Measurements from ENCODE around the gene MUC5B.

MUC5B gene

GRCh38 chr11:1271927-1272326, 49.1 kb downstream of the MUC5B start:
- no peak for DNase-seq

DNA sequence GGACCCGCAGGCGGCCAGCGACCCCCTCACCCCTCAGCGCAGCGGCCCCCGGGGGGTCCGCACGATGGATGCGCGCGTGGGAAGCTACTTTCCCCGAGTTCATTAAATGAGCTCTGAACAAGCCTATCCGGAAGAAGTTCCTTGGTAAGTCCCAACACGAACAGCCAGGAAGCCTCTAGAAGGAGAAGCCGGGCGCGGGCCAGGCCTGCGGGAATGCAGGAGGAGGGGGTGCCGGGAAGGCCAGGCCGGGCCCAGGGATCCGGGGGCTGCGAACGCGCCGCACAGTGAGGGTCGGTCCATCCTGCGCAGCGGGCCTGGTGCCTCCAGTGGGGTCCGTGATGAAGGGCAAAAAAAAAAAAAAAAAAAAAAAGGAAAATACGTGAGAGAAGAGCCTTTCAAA, 49.7 kb downstream of the MUC5B start:
- DNase-seq = no peak

- DNase-seq = no peak
Observed at GRCh38 chr11:1274501-1274900, 51.6 kb downstream of the MUC5B start.

GRCh38 chr11:1275021-1275420, 52.2 kb downstream of the MUC5B start:
- no peak for DNase-seq

- no peak for DNase-seq
Observed at GRCh38 chr11:1276041-1276790, 53.4 kb downstream of the MUC5B start.

DNA sequence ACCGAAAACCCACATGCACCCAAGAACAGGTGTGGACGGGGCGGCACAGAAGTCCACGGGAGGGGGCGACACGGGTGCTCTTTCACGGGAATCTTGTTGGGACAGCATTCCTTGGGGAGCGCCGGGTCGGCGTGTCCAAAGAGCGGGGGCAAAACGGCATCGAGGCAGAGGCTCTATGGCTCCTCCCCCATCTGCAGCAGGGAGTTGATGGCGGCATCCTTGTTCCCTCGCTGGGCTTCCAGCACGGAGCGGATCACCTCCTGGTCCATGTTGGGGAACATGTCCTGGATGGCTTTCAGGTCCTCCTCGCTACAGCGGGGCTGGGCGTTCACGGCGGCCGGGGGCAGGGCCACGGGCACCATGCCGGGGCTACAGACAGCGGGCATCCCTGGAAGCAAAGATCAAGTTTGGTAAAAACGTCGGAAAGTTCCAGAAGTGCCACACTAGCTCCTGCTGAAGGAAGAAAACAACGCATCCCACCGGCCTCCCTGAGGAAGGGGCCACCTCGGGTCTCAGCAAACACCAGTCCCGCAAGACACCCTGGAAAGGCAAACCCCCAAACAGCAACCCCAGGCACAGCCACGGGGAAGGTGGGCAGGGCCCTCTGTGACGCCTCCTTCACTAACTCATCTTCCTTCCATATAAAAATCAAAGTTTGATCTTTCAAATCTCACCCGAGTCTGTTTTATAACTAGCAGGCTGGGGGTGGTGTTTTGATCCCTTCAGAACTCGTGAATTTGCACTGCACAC, 54.2 kb downstream of the MUC5B start:
- no peak for DNase-seq

GRCh38 chr11:1277936-1278512, 55.2 kb downstream of the MUC5B start:
- no peak for DNase-seq

GRCh38 chr11:1278766-1279673, 56.2 kb downstream of the MUC5B start:
- DNase-seq = no peak

GRCh38 chr11:1279674-1280055, 56.8 kb downstream of the MUC5B start:
- DNase-seq = no peak

GRCh38 chr11:1280116-1281035, 57.5 kb downstream of the MUC5B start:
- no peak for DNase-seq

DNA sequence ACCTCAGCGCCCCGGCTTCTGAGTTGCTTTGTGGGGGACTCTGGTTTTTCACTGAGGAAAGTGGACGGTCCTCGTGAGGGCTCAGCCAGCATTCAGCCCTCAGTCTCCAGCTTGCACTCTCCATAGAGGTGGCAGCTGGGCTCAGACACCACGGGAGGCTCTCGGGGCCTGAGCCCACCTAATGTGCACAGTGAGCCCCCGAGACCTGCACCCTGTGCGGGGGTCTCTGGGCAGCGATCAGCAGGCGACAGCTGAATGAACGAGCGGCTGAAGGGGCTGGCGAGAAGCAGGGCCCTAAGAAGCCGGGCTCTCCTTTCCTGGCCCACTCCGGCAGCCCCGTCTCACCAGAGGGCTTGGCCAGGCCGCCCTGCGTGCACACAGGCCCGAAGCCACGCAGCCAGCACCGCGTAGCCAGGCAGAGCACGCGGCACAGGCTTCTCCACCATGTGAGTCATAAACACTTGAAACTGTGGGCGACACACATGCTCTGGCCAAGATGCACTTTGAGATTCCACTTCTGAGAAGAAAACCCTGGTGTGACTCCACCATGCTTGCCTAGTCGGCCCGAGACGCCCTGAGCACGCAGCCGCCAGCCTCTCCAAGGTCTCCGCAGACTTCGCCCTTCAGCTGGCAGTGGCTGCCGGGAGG, 58.6 kb downstream of the MUC5B start:
- no peak for DNase-seq

- DNase-seq = no peak
Observed at GRCh38 chr11:1281974-1282365, 59.1 kb downstream of the MUC5B start.

DNA sequence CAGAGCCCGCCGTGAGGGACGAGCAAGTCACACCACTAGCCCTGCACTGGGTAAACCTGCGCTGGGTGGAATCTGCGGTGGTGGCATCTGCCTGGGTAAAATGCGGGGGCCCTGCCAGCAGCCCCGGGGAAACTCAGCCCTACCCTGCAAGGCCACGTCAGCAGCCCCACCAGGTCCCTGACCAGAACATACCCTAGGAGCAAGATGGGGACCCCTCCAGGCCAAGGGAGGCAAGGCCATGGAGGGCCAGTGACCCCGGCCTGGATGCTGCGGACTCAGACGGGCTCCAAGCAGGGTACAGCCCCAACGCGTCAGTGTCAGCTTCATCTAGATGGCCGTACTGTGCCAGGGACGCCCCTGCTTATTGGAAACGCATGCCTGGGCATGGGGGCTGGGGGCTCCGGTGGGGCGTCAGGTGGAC, 60.2 kb downstream of the MUC5B start:
- DNase-seq = no peak

DNA sequence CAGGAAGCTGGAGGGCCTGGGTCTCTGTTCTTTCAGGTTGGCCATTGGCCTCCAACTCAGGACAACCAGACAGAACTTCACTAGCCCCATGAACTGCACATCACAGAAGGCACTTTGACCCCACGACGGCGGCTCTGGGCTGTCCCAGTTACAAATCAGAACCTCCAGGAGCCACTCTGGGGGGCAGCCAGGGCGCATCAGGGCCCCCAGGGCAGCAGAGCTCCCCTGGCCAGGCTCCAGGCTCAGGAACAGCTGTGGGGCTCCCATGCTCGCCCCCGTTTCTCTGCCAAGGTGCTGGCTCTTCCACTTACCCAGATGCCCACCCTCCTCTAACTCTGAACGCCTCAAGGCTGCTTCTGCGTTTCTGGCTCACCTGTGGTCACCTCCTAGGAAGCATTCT, 61.0 kb downstream of the MUC5B start:
- no peak for DNase-seq

GRCh38 chr11:1285316-1285744, 62.5 kb downstream of the MUC5B start:
- no peak for DNase-seq

DNA sequence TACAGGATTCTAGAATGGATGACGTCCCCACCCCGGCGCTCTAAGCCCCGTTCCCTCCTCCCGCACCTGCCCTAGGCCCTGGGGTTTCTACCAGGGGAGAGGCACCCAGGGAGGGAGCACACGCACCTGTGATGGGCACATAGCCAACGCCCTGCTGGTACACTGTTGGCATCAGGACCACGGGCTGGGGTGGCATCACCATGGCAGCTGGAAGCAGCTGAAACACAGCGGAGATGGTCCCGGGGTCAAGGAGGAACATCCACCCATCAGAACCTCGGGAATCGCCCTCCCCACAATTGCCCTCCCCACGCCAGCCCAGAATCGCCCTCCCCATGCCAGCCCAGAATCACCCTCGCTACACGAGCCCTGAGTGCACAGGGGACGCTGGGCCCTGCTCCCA, 63.0 kb downstream of the MUC5B start:
- DNase-seq = no peak

DNA sequence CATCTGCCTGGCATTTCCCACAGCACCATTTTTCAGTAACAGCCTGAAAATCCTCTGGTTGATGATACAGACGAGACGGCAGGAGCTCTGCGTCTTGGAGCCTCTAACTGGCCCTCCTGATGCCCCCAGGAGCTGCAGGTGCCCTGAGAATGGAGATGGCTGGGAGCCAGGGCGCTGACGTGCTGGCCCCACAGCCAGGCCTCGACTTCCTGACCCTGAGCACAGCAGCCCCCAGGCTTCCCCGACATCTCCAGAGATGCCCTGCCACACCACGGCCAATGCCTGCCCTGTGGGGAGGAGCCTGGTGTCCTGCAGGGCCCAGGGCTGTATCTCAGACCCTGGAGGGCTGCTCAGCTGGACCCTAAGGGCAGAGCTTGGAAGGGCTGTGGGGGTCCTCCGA, 65.1 kb downstream of the MUC5B start:
- no peak for DNase-seq

GRCh38 chr11:1288426-1289151, 65.7 kb downstream of the MUC5B start:
- DNase-seq = no peak

DNA sequence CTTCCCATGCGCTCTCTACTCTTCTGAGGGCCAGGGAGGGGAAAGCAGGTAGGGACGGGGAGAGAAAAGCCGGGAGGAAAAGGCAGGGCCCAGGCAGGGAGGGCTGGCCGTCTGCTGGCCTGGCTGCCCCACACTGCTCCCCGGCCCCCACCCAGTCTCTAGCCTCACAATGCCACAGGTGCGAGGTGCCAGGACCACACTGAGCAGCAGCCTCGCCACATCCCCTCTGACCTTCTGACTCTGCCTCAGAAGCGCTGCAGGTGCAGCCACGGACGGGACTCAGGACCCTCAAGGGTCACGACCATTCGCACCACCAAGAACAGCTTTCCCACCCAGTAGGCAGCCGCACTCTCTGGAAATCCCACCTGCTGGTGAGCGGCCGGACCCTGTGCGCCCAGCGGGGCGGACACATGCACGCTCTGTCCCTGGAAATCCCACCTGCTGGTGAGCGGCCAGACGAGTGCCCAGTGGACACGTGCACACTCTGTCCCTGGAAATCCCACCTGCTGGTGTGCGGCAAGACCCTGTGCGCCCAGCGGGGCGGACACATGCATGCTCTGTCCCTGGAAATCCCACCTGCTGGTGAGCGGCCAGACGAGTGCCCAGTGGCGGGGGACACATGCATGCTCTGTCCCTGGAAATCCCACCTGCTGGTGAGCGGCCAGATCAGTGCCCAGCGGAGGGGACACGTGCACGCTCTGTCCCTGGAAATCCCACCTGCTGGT, 66.5 kb downstream of the MUC5B start:
- no peak for DNase-seq

Measured in activated gamma-delta T cell treated with Interleukin-2 at 50 U/mL for 16 hours (primary cell).